CD4-positive, alpha-beta T cell treated with Interferon gamma for 1 hour (primary cell): Measurements from ENCODE around the gene TRAF3.

Experiments
- DNase-seq: peaks from one replicate; pipeline ENCODE4 v3.0.0-alpha.2; 2020

The TRAF3 gene

DNA sequence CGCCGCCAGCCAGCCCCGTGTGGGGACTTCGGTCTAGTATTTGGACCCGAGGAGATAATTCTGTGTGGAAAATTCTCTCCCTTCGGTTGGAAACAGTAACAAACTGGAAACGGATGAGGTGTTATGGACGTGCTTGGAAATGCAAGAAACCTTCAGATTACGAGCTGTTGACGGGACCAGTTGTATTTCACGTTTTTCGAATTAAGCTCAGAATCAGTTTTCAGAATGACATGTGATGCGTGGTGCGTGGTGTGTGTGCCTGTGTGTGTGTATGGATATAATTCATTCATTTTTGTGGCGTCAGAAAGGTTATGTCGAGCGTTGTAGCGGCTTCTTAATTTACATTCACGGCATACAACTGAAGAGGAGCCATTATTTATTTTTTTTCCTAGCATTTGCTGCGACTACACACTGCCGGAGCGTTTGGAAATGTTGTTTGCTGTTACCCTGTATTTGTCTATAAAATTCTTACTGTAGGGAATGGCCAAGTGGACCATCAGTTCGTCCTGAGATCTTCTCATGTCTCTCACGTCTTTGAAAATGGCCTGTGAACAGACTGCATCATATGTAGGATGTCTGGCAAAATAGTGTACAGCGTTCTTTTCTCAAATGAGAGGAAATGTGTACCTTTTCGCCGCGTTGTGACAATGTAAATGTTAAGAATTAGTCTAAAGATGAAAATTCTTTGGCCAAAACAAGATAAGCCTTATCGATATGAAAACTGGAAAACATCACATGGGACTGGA, 1.3 kb downstream of the TRAF3 start:
- DNase-seq, result no peak

DNA sequence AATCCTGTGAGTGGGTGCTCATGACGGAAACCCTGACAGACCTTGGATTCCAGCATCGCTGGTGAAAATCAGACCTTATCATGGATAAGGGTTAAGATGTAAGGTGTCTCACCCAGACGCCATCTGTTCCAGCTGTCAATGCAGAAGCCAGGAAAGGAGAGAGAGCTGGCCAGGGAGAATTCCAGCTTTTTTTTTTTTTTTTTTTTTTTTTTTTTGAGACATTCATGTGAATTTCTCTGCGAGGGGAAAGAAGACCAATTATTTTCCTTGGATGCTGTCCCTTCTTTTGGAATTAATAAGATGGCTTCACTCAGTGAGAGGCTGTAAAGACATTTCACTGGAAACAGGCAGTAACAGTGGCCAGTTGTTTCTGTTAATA, 1.8 kb downstream of the TRAF3 start:
- DNase-seq, result no peak

DNA sequence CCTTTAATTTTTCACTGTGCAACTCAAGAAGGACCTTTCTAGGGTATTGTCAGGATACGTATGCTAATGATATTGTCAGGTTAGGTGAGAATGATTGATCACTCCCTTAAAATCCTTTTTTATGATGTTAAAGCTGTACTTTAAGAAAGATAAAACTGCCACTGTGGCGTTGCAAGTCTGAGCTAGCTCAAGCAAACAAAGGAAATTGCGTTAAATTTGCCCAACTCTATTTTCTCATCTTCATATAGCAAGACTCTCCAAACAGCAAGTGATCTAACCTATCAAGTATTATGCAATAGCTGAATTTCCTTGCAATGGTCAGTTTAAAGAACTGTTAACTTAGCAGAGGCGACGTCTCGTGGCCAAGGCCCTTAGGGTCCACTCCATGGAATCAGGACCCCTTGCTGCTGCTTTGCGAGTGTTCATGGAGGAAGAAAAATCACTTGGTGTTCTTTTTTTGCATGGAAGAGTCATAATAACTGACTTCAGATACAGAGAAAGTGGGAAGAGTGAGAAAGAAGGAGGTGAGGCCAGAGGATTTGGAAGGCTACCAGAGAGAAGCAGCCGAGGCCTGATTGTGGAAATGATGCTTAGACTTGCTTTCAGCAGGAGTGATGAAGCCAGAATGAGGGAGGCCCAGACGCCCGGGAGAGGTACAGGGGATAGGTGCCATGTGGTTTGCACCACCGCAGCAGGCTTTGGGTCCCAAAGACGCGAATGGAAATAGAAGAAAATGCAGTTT, 2.5 kb downstream of the TRAF3 start:
- DNase-seq, result no peak

DNA sequence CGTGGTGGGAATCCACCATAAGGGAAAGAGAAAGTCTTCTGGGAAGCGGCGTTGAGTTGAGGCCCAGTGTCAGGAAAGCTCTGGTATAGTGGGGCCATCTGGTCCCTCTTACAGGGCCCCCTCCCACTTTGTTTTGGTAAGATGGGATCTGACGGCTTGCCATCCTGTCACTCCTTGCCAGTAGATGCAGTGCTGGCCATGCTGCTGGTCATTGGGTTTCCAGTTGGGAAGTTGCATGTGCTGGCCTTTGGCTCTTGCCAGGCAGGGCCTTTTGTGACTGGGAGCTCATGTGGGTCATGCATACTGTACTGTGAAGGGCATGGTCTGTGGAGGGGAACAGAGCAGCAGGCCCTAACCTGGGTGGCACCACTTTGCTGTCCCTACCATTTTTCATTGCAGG, 3.8 kb downstream of the TRAF3 start:
- no peak for DNase-seq

DNA sequence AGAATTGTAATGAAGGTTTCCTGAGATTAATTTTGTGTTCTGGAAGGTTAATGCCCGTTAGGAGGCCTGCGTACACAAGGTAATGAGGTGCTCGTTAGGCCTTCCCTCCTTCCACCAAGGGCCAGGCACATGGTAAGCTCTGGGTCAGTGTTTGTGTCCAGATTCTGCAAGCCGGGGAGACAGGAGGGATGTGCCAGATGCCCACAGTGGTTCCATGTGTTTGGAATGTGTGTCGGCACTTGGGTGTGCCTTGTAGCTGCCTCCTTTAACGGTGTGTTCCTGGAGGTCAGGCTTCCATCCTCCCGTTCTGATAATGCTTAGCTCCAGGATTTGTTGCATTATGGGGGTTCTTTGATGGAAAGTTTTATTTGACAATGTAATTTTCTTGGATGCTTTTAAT, 5.7 kb downstream of the TRAF3 start:
- DNase-seq, result no peak

DNA sequence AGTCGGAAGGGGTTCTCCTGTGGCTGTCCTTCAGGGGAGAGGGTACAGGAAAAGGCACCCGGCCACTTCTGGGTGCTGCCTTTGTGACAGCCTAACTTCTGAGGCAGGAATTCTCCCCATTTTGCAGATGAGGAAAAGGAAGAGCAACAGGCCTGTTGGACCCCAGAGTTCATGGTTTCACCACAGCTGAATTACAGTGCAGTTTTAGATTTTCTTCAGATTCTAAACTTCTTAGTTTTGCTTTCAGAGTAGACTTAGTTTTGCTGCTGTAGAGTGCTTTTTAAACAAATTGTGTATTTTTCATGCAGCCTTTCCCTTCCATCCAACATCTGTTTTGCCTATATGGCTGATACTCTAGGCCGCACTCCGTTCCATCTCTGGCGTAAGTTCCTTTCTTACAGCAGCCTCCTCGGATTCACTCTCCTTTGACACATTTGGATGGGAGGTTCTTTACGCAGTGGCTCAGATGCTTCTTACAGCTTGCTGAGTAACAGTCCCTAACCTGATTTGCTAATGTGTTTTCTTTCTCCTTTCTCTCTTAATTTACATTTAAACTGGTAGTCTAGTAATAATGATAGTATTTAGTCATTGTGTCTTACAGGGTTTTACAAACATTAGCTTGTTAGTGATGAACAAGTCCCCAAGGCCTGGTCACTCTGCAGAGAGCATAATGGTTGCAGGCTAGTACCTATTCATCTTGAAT, 7.8 kb downstream of the TRAF3 start:
- DNase-seq, result no peak

DNA sequence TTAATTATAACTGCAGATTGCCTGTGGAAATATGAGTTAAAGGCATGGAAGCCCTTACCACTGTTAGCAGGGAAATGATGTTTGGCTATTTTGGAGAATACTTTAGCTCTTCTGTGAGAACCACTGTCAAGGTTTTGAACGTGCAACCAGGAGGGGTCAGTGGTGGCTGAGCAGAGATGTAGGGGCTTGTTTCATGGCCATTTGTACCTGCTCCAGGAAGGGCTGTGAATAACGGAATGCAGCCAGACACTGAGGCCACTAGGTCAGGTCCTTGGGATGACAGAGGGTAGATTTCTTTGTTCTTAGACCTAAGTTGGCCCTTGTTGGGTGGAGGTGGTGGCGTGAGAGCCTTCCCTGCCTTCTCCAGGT, 8.3 kb downstream of the TRAF3 start:
- no peak for DNase-seq

DNA sequence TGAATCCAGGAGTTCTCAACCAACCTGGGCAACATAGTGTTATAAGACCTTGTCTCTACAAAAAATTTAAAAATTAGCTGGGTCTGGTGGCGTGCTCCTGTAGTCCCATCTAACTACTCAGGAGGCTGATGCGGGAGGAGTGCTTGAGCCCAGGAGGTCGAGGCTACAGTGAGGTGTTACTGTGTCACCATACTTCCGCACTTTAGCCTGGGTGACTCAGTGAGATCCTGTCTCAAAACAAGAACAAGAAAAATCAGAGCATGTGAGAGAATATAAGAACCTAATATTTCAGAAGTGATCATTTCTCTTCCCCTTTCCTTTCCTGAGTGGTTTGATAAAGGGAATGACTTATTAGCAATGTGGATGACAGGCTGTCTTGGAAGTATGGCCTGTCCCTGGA, 9.5 kb downstream of the TRAF3 start:
- DNase-seq, result no peak

DNA sequence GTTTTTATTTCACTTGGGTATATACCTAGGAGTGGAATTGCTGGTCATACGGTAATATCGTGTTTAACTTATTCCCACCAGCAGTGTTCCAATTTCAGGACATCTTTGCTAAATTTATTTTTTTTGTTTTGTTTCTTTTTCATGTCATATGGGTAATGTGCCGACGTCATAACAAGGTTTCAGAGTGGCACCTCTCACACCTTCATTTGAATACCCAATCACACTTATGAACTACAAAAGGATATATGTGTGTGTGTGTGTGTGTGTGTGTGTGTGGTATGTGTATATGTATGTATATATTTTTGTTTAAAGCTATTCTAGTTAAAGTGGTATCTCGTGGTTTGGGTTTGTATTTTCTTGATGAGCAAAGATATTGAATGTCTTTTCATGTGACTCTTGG, 12.1 kb downstream of the TRAF3 start:
- no peak for DNase-seq

DNA sequence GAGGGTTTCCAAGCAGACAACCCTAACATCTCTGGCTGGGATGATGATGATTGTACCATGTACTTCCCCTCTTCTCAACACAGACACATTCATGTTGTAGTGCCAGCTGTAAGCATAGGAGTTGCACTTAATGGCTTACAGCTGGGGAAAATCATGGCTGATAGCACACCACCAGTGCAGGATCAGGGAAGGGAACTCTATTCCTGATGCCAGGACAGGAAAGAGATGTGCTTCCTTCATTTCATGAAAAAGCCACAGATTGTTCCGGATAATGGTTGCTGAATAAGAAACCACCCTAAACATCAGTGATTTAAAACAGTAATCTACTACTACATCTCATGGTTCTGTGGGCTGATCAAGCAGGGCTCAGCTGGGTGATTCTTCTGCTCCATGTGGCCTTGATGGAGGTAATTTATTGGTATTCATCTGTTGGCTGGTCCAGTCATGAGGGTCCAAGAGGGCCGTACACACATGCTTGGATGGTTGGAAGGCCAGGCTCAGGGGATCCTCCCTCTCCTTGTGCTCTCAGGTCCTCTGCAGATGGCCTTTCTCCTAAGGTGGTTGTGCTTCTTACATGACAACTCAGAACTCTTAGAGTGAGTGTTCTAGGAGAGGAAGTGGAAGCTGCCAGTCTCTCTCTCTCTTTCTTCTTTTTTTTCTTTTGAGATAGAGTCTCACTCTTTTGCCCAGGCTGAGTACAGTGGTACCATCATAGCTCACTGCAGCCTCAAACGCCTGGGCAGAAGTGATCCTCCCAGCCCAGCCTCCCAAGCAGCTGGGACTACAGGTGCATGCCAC, 16.5 kb downstream of the TRAF3 start:
- no peak for DNase-seq

DNA sequence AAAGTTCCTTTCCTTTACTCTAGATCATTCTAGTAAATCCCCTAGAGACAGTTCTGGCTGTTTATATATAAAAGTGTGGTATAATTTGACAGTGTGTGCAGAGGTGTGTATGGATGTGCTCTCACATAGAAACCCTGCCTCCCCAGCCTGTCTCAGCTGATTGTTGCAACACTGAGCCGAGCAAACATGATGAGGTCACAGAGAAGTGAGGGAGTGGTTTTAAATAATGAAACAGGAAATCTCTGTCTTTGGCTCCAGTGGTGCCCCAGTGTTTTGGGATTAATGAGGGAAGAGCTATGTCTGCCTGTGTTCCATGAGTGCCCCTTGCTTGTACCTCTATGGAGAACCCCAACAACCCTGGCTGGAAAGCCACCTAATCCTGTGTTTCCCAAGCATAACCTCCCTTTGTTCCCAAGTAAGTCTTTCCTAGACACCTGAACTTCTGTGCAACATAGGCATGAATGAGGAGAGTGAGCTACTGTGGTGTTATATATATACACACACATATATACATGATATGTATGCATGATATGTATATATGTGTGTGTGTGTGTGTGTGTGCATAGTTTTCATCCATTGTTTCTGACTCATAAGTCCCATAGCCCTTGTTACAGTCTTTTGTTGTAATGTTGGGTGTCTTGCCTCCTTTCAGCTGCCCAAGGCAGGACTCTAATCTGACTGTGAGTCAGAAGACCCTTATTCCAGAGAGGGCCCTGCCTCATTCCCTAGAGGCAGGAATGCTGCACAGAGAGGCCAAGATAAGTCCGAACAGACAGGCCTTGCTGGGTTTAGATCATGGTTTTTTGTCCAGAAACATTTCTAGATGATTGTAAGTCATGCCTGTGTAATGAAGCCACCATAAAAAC, 18.0 kb downstream of the TRAF3 start:
- DNase-seq, result peak; percentile 53

DNA sequence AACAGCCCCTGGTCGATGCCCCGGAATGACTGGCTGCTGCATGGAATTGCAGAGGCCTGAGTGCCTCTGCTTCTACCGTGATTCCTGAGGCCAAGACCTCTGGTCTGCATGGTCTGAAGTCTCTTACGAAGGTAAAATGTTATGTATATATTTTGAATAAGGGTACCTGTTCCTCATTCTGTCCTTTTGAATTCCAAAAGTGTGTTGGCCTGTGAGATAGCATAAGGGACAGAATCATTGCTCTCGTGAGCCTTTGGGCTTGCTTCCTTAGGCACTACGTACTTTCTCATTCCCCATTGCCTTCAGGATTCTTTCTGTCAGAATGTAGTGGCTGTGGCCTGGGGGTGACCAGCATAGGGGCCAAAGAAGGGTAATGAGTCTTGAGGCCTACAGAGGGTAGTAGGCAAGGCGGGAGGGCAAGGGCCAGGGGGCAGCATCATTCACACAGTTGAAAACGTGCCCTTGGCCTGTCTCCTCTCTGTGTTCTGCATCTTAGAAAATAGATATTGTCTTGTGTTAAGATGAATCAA, 19.5 kb downstream of the TRAF3 start:
- no peak for DNase-seq

DNA sequence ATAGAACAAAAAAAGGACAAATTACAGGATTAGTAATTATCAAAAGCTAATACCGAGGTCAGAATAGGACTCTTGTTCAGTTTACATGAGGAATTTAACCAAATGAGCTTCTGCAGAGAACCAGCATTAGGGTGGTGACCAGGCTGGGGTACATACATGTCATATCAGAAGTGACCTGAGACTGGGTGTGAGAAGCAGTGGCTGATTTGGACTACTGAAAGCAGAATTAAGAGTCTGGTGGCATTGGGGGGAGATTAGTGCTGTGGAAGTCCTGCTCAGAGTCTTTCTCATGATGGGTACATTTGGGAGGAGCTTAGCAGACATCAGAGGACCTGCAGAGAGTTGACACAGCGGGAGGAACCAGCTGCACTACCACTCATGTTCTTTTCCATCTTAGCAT, 21.7 kb downstream of the TRAF3 start:
- no peak for DNase-seq

DNA sequence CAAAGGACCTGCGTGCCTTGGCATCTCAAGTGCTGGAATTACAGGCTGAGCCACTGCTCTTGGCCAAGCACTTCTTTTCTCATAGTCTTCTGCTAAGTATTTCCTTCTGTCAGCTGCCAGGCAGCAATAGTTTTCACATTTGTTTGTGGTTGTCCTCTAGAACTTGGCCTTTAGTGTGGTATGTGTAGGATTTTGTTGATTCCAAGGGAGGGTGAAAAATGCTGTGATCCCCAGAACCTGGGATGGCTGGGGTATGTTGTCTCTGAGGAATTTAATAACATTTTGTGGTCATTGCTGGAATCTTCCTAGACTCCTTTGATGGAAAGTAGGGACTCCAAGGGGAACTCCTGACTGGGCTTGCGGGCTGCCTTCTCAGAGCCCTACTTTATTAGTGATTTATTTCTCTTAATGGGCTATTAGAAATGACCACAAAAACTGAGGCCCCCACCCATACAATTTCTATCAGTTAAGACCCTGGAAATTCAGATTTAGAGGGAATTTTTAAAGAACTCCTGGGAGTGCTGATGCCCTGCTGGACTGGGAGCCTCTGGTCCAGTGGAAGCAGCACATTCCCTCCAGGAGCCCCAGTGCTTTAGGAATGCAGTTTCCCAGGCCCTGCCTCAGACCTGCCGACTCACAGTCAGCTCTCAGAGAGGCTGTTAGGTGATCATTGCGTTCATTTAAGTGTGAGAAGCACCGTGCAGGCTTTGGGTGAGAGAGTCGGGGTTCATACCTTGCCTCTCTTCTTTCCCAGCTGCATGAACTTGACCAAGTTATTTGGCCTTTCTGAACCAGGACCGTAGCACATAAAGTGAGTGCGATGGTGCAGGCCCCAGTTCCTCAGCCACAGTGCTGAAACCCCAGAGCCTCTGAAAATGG, 22.7 kb downstream of the TRAF3 start:
- DNase-seq, result no peak

DNA sequence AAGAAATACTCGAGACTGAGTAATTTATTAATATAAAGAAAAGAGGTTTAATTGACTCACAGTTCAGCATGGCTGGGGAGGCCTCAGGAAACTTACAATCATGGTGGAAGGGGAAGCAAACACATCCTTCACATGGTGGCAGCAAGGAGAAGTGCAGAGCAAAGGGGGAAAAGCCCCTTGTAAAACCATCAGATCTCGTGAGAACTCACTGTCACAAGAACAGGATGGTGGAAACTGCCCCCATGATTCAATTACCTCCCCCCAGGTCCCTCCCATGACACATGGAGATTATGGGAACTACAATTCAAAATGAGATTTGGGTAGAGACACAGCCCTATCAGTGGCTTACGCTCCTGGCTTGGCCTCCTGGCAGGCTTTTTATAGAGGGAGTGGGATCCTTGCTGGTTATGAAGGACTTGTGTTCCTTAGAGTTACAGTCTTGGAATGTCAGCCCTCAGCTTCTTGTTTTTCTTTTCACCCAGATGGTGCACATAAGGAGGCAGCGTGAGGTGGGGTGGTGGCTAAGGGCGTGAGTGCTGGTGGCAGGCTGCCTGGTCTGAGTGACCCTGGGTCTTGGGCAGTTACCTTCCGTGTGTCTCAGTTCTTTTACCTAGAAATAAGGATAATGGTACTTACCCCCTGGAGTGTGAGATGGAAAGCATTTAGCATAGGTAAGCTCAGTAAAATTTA, 25.7 kb downstream of the TRAF3 start:
- no peak for DNase-seq

DNA sequence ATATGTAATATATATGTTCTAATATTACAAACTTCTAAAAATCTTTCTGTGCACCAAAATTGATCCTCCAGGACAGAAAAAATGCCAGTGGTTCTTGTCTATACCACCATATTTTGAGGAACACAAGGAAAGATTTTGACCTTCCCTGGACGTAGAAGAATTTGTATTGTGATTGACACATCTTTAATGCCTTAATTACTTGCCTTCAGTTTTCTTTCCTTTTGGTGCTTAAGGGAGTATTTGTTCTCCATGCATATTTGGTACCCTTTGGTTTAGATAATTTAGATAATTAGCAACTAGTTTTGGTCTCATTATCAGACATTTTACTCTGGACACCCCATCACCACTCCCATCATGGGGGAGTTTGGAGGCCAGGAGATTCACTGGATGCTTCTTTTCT, 27.6 kb downstream of the TRAF3 start:
- no peak for DNase-seq

DNA sequence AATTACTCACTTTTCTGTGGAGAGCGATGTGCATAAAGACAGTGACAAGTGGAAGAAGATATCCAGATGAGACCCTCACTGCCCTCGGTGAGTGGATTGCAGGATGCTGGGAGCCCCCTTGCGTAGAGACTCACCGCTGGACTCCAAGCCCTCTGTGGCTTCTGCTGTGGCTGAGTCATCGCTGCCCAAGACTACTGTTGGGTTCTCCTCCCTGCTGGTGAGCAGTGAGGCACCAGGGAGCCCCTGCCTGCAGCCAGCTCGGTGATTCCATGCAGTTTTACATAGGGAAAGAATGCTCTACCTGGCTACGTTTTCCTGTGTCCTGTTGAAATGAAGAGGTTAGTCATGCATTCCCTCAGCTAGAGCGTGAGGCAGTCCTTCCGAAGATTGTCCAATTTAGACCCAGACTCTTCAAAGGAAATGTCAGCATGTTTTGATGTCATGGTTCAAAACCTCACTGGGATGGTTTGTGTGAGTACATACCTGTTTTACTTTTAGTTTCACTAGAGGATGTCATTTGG, 28.2 kb downstream of the TRAF3 start:
- DNase-seq, result peak; percentile 12

DNA sequence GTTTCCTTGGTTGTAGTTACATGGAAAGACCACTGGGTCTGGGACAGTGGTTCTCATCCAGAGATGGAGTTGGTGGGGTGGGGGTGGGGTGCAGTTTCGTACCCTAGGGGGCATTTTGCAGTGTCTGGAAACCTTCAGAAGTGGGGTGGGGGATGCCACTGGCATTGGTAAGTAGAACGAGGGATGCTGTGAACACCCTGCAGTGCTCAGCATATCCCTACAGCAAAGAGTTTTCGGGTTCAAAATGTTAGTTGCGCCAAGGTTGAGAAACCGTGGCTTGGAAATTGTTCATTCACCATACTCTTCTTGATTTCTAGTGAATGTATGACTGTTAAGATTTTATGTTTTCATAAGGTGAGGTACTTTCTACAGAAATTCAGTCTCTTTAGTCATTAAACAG, 28.7 kb downstream of the TRAF3 start:
- DNase-seq, result no peak

DNA sequence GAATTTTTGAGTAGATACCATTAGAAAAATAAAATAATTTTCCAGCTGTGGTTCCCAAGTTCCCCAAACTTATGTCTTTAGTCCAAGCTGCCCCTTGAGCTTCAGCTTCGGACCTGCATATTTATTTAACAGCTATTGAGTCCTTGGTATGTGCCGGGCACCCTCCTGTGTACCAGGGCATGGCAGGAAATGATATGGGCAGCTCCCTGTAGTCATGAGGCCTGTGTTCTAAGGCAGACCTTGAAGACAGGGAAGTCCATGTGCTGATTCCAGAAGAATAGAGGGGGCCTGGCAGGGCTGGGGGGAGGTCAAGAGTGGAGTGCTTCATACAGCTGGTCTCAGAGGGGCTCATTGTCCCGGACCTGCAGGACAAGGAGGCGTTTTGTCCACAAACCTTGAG, 29.2 kb downstream of the TRAF3 start:
- no peak for DNase-seq

DNA sequence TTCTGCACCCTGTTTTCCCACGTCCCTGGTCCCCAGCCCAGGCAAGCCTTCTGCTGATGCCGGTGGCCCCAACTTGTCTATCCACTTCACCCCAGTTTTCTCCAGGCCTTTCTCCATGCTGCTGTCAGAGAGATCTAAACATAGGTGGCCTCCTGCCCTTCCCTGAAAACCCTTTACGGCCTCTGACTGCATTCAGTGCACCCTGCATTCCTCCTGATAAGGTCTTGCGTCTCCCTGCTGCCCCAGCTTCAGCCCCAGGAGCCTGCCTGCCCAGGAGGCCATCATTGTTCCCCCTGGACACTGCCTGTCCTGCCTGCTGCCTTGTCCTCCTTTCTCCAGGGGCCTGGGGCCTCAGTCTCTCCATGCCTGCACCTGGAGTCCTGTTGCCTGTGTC, 29.8 kb downstream of the TRAF3 start:
- DNase-seq, result no peak
